Ishikawa (cell line): ENCODE results near the gene CSF3R.

Experiments used
- CEBPB ChIP-seq: IDR thresholded peaks from 2 replicates; pipeline ENCODE4 v1.6.1; 2012
- CREB1 ChIP-seq: IDR thresholded peaks from 2 replicates; pipeline ENCODE4 v1.6.1; 2012; ENCODE audit warnings: low read depth
- EGR1 ChIP-seq: IDR thresholded peaks from 2 replicates; pipeline ENCODE4 v1.6.1; 2012
- EP300 ChIP-seq: IDR thresholded peaks from 2 replicates; pipeline ENCODE4 v1.6.1; 2012; ENCODE audit warnings: borderline replicate concordance
- FOXM1 ChIP-seq: IDR thresholded peaks from 2 replicates; pipeline ENCODE4 v1.6.1; 2012; ENCODE audit warnings: low read depth, borderline replicate concordance
- RAD21 ChIP-seq: IDR thresholded peaks from 2 replicates; pipeline ENCODE4 v1.6.1; 2012; ENCODE audit warnings: low read depth
- TEAD4 ChIP-seq: IDR thresholded peaks from 2 replicates; pipeline ENCODE4 v1.6.1; 2012
- YY1 ChIP-seq: IDR thresholded peaks from 2 replicates; pipeline ENCODE4 v1.6.1; 2012; ENCODE audit warnings: low read depth
- TF ChIP-seq, protein P1 (sequence below): IDR thresholded peaks from 2 replicates; pipeline ENCODE4 v1.6.1; 2012
- TF ChIP-seq, protein P2 (sequence below): IDR thresholded peaks from 2 replicates; pipeline ENCODE4 v1.6.1; 2012; ENCODE audit warnings: low read depth, mild to moderate bottlenecking

- TF ChIP-seq TEAD4 (no peak), EGR1 (no peak), CREB1 (no peak), RAD21 (no peak), YY1 (no peak), FOXM1 (no peak), EP300 (no peak), CEBPB (no peak)
- TF ChIP-seq, protein P1, sequence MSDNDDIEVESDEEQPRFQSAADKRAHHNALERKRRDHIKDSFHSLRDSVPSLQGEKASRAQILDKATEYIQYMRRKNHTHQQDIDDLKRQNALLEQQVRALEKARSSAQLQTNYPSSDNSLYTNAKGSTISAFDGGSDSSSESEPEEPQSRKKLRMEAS, result no peak
- TF ChIP-seq, protein P2, sequence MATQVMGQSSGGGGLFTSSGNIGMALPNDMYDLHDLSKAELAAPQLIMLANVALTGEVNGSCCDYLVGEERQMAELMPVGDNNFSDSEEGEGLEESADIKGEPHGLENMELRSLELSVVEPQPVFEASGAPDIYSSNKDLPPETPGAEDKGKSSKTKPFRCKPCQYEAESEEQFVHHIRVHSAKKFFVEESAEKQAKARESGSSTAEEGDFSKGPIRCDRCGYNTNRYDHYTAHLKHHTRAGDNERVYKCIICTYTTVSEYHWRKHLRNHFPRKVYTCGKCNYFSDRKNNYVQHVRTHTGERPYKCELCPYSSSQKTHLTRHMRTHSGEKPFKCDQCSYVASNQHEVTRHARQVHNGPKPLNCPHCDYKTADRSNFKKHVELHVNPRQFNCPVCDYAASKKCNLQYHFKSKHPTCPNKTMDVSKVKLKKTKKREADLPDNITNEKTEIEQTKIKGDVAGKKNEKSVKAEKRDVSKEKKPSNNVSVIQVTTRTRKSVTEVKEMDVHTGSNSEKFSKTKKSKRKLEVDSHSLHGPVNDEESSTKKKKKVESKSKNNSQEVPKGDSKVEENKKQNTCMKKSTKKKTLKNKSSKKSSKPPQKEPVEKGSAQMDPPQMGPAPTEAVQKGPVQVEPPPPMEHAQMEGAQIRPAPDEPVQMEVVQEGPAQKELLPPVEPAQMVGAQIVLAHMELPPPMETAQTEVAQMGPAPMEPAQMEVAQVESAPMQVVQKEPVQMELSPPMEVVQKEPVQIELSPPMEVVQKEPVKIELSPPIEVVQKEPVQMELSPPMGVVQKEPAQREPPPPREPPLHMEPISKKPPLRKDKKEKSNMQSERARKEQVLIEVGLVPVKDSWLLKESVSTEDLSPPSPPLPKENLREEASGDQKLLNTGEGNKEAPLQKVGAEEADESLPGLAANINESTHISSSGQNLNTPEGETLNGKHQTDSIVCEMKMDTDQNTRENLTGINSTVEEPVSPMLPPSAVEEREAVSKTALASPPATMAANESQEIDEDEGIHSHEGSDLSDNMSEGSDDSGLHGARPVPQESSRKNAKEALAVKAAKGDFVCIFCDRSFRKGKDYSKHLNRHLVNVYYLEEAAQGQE, result no peak
Observed at GRCh38 chr1:36425791-36426190, 56.9 kb downstream of the CSF3R start.
